PC-3 (cell line): ENCODE measurements around the gene AHCTF1. TPM values are rescaled to one million over a fixed set of nuclear protein-coding genes. Genes with fewer than 3 reads are reported as not detected.
"Not testable (repeated sequence)": the region's sequence is repeated elsewhere in the genome, so short reads cannot be mapped to it uniquely, and the experiment has no call there.

ENCODE experiments used
- ATAC-seq: fragments of 200-7000 bp; cut with Tn5 transposase; 2 replicates; pipeline ENCODE4 v1.9.1; 2020; ENCODE audit warnings: mild to moderate bottlenecking, moderate library complexity
- BruUV-seq: library from RNA; stranded (reverse); fragments of 400-500 nt; replicated peaks from 2 replicates; lab custom pipeline; 2021; lab: Mats Ljungman, UMichigan
- CTCF ChIA-PET: fragments of 300-600 bp; sonication (Branson Sonifier 250); formaldehyde crosslinking; loops from one replicate; lab custom pipeline; 2022; ENCODE audit warnings: antibody characterized with exemption; lab: Charles Lee
- POLR2A ChIA-PET: fragments of 300-600 bp; sonication (Branson Sonifier 250); formaldehyde crosslinking; loops from one replicate; lab custom pipeline; 2022; ENCODE audit warnings: antibody characterized with exemption; ENCODE audit not compliant: unreplicated experiment; lab: Charles Lee
- DNase-seq: peaks from one replicate; pipeline ENCODE4 v3.0.0-alpha.2; 2015
- H2AFZ ChIP-seq: fragments of 300-600 bp; sonication (generic); 2 replicates; pipeline ENCODE4 v1.6.0; 2016; ENCODE audit warnings: antibody characterized with exemption, low read length
- H3F3A ChIP-seq: fragments of 300-600 bp; sonication (generic); one replicate; pipeline ENCODE4 v1.6.0; 2017; ENCODE audit warnings: antibody characterized with exemption, low read length, control low read depth, mild to moderate bottlenecking; ENCODE audit not compliant: unreplicated experiment
- H3K27ac ChIP-seq: fragments of 300-600 bp; sonication (generic); 2 replicates; pipeline ENCODE4 v1.5.1; 2016; ENCODE audit warnings: mild to moderate bottlenecking, low read length
- H3K27me3 ChIP-seq: fragments of 300-600 bp; sonication (generic); 2 replicates; pipeline ENCODE4 v1.6.1; 2016; ENCODE audit warnings: low read length, mixed read lengths
- H3K36me3 ChIP-seq: fragments of 300-600 bp; sonication (generic); 2 replicates; pipeline ENCODE4 v1.6.1; 2016; ENCODE audit warnings: low read depth, mixed run types, low read length, mixed read lengths
- H3K4me1 ChIP-seq: fragments of 300-600 bp; sonication (generic); 2 replicates; pipeline ENCODE4 v1.5.1; 2016; ENCODE audit warnings: low read length; ENCODE audit not compliant: insufficient read depth
- H3K4me2 ChIP-seq: fragments of 300-600 bp; sonication (generic); 2 replicates; pipeline ENCODE4 v1.6.0; 2016; ENCODE audit warnings: low read length
- H3K4me3 ChIP-seq: fragments of 300-600 bp; sonication (generic); 2 replicates; pipeline ENCODE4 v1.5.1; 2016; ENCODE audit warnings: mild to moderate bottlenecking, low read length, mixed read lengths
- H3K79me2 ChIP-seq: fragments of 300-600 bp; sonication (generic); 2 replicates; pipeline ENCODE4 v1.6.1; 2017; ENCODE audit warnings: low read length, mixed read lengths
- H3K9ac ChIP-seq: fragments of 300-600 bp; sonication (generic); 2 replicates; pipeline ENCODE4 v1.6.0; 2016; ENCODE audit warnings: mild to moderate bottlenecking, low read length
- H3K9me2 ChIP-seq: fragments of 300-600 bp; sonication (generic); replicated peaks from 2 replicates; pipeline ENCODE4 v1.6.1; 2016; ENCODE audit warnings: mixed run types, low read length, mixed read lengths
- H3K9me3 ChIP-seq: fragments of 300-600 bp; sonication (generic); 2 replicates; pipeline ENCODE4 v1.6.1; 2016; ENCODE audit warnings: low read length, mixed read lengths
- H4K20me1 ChIP-seq: fragments of 300-600 bp; sonication (generic); 2 replicates; pipeline ENCODE4 v1.6.1; 2016; ENCODE audit warnings: low read length, mixed read lengths
- CTCF ChIP-seq: fragments of 300-600 bp; sonication (generic); conservative IDR thresholded peaks from 2 replicates; pipeline ENCODE4 v1.5.1; 2017; ENCODE audit warnings: antibody characterized with exemption, low read depth, mild to moderate bottlenecking, low read length
- EZH2 ChIP-seq: fragments of 300-600 bp; sonication (generic); IDR thresholded peaks from one replicate; pipeline ENCODE4 v1.6.1; 2017; ENCODE audit warnings: antibody characterized with exemption, mild to moderate bottlenecking, low read length; ENCODE audit not compliant: unreplicated experiment
- EZH2phosphoT487 ChIP-seq: fragments of 300-600 bp; sonication (generic); IDR thresholded peaks from 2 replicates; pipeline ENCODE4 v1.6.1; 2018; ENCODE audit warnings: mild to moderate bottlenecking, antibody characterized with exemption, low read length, borderline replicate concordance
- intact Hi-C: fragments of 100-400 bp; cut with micrococcal nuclease; formaldehyde crosslinking; loops from 2 replicates; pipeline ENCODE4 v1.9.0; 2023
- total RNA-seq: library from RNA; depleted of rRNA; stranded (reverse); fragments of >200 nt; gene quantifications from 2 replicates; pipeline ENCODE4 v1.2.3, GENCODE V29; 2014

AHCTF1 gene
- total RNA-seq, 1 experiment from 2014 or later, result 38.0 TPM

GRCh38 chr1:246824541-246824940, 107.2 kb downstream of the AHCTF1 start:
- no peaks in the 10 kb centered on the region for H3K79me2 ChIP-seq
- ATAC-seq, result no peak
- H3K4me1 ChIP-seq, result peaks cover 15% of the 10 kb centered on the region
- H3K36me3 ChIP-seq, result peaks cover 5% of the 10 kb centered on the region; the same call in 1 of the 2 replicates
- H3K4me3 ChIP-seq, result no peak overlapping the region
- no peaks in the 10 kb centered on the region for H3K27me3 ChIP-seq
- no peak overlapping the region for H2AFZ ChIP-seq
- no peaks in the 10 kb centered on the region for H3K9me2 ChIP-seq
- H3K4me2 ChIP-seq, result no peak overlapping the region
- no peaks in the 10 kb centered on the region for H4K20me1 ChIP-seq
- BruUV-seq, result no TSS peak
- H3F3A ChIP-seq, result no peaks in the 10 kb centered on the region
- no peak for DNase-seq
- H3K27ac ChIP-seq, result no peak overlapping the region
- intact Hi-C loops, result no loop called here
- ChIA-PET POLR2A (no interaction called here), CTCF (no interaction called here)
- TF ChIP-seq EZH2phosphoT487, result no peak
- TF ChIP-seq CTCF, result no peak
- no peak for TF ChIP-seq EZH2
- H3K9ac ChIP-seq, result no peak overlapping the region
- H3K9me3 ChIP-seq, result peaks cover 8% of the 10 kb centered on the region

GRCh38 chr1:246822154-246822553, 109.6 kb downstream of the AHCTF1 start:
- H2AFZ ChIP-seq, H3K4me3 ChIP-seq, H3K4me1 ChIP-seq, POLR2A ChIA-PET, H3K9me2 ChIP-seq, intact Hi-C loops, ATAC-seq, CTCF ChIA-PET, H3F3A ChIP-seq, H3K27ac ChIP-seq, H3K36me3 ChIP-seq, BruUV-seq, H3K9me3 ChIP-seq, H3K27me3 ChIP-seq, H3K79me2 ChIP-seq, H3K9ac ChIP-seq, DNase-seq, H4K20me1 ChIP-seq, H3K4me2 ChIP-seq: not testable (repeated sequence)

GRCh38 chr1:246820666-246821065, 111.1 kb downstream of the AHCTF1 start:
- Histone ChIP-seq H4K20me1 (no peaks in the 10 kb centered on the region), H3K9me3 (no peaks in the 10 kb centered on the region), H3K27ac (no peak overlapping the region), H3F3A (no peaks in the 10 kb centered on the region), H3K9me2 (no peaks in the 10 kb centered on the region), H3K36me3 (no peaks in the 10 kb centered on the region), H3K27me3 (no peaks in the 10 kb centered on the region), H3K4me1 (no peaks in the 10 kb centered on the region), H3K79me2 (no peaks in the 10 kb centered on the region), H3K9ac (no peak overlapping the region), H3K4me3 (no peak overlapping the region), H2AFZ (no peak overlapping the region), H3K4me2 (no peak overlapping the region)
- DNase-seq, result no peak
- intact Hi-C loops, result no loop called here
- ChIA-PET CTCF (no interaction called here), POLR2A (no interaction called here)
- no peak for ATAC-seq
- TF ChIP-seq EZH2phosphoT487 (no peak), EZH2 (no peak), CTCF (no peak)
- BruUV-seq, result no TSS peak

GRCh38 chr1:246817778-246818177, 114.0 kb downstream of the AHCTF1 start:
- DNase-seq, H3K4me3 ChIP-seq, POLR2A ChIA-PET, H3K4me1 ChIP-seq, H2AFZ ChIP-seq, intact Hi-C loops, H3K9me3 ChIP-seq, H3K9ac ChIP-seq, H3K4me2 ChIP-seq, ATAC-seq, CTCF ChIA-PET, BruUV-seq, H3K27ac ChIP-seq, H4K20me1 ChIP-seq, H3K9me2 ChIP-seq, H3K79me2 ChIP-seq, H3F3A ChIP-seq, H3K27me3 ChIP-seq, H3K36me3 ChIP-seq: not testable (repeated sequence)
